Glomerular endothelial cell (primary cell): ENCODE data around the gene PRUNE1. TPM values are rescaled to one million over a fixed set of nuclear protein-coding genes. Genes with fewer than 3 reads are reported as not detected.

Experiments
- DNase-seq: peaks from one replicate; pipeline ENCODE4 v3.0.0-alpha.2; 2011; ENCODE audit warnings: low read depth, low spot score; ENCODE audit errors: extremely low read depth
- total RNA-seq: library from RNA; depleted of rRNA; stranded (reverse); fragments of >200 nt; gene quantifications from 2 replicates; pipeline ENCODE4 v1.2.3, GENCODE V29; 2015

Gene PRUNE1
- total RNA-seq, 1 donor from 2014 or later, result 6.1 TPM

DNA sequence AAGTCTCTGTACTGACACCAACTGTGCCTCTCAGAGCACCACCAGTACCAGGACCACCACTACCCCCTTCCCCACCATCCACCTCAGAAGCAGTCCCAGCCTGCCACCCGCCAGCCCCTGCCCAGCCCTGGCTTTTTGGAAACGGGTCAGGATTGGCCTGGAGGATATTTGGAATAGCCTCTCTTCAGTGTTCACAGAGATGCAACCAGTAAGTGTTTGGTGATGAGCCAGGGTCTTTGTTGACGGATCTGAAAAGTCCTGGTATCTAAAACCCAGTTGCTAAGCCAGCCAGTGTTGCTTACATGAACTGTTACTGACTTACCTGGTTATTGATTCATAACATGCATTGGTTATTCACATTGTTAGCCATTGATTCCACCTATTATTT, 40.4 kb downstream of the PRUNE1 start:
- DNase-seq, result no peak

- DNase-seq, result no peak
Observed at GRCh38 chr1:151049458-151049857, 41.2 kb downstream of the PRUNE1 start.

DNA sequence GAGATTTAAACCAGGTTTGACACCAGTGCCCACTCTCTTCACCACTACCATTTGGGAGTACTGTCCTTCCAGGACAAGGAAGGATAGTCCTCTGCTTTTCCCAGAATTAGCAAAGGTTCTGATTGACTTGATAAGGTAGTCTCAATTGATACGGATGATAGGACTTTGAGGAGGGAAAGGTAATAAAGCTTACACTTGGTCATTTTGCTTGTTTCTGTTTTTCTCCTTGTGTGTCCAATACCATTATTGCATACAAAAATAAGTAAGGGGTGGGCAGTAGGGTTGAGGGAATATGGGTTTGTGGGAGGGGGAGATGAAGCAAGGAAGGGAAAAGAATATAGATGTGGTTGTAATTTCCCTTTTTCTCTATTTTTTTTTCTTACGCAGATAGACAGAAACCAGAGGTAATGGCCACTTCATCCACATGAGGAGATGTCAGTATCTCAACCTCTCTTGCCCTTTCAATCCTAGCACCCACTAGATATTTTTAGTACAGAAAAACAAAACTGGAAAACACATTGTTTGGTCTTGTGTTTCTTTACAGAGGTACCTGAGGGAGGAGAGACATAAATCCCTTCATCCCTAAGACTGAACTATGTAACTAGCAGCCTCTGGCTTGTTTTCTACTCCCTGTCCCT, 41.9 kb downstream of the PRUNE1 start:
- DNase-seq, result no peak

DNA sequence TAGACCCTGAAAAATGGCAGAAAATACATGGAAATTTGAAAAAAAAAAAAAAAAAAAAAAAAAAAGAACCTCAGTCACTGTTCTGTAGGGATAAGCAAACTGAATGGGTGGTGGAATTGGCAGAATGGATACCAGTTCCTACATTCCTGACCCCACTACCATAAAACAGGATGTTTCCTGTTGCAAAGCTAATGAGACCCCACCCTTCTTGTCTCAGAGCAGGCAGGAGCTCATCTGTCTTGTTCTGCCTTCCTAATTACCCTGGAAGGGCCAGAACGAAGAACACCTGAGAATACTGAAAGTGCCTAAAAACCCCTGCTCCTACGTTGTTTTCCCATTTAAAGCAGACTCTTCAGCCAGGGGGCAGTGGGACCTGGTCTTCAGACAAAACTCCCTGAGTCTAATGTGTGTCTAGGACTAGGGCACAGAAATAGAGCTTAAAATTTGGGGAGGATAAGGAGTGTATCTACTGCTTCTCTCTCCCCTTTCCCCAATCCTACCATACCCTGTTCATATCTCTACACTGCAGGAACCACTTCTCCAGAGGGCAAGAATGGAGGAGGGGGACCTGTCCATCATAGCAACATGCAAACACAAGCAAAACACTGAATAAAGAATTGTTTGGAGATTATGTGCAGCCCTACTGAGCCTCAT, 43.2 kb downstream of the PRUNE1 start:
- no peak for DNase-seq

DNA sequence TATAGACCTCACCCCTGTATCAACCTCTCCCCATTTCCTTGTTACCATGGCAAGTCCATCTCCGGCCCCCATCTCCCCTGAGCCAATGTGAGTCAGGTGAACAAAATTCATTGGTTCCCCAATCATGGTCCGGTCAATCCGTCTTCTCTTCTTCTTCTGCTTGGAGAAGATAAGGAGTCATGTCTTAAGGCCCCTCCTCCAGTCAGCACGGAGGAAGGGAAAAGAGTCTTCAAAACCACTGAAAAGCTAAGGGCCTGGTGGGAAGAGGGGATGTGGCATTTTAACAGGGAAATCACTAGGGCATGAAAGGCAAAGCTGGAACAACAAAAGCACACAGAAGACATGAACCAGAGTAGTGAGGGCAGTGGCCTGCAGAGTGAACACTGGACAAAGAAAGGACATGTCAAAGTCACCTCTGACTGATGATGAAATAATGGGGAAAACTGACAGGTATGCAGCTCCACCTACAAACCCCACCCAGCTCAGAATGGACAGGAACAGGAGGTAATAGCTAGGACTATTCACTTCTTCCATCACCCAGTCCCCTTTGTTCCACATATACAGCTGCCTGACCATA, 46.8 kb downstream of the PRUNE1 start:
- DNase-seq, result no peak

- no peak for DNase-seq
Observed at GRCh38 chr1:151055581-151055980, 47.3 kb downstream of the PRUNE1 start.

DNA sequence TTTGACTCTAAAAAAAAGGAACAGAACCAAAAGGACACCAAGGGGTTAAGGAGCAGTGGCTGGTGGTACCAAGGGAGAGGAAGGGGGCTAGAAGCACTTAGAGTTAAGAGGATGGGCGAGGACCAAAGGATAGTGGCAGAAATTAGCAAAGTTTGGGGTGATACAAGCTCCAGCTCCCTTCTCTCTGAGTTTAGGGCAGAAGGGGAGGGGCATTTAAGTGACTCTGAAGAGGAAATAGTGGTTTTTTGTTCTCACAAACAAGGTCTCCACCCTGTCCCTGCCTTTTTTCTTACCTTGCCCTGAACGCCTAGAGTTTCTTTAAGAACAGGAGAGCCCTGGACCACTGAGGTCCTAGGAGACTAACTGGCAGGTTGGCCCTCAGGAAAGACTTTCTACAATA, 47.9 kb downstream of the PRUNE1 start:
- no peak for DNase-seq

DNA sequence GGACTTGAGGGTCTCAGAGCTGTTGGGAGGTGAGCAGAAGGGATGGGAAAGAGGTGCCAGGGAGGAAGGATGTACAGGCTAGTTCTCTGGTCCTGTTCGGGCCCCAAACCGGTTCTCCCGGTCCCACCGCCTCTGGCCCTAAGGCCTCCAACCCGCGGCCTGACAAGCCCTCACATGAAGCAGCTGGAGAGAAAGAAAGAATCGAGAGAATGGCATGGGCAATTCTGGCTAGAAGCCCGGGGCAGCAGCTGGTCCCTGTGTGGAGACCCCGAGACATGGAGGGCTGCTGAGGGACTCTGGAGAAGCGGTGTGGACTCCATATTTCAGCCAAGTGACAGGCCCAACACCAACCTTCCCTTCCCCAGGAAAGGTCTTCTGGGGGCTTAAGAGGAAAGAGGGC, 50.4 kb downstream of the PRUNE1 start:
- no peak for DNase-seq

- DNase-seq, result no peak
Observed at GRCh38 chr1:151059109-151060006, 51.1 kb downstream of the PRUNE1 start, which contains the start of gene CDC42SE1. Gene CDC42SE1 (minus strand): TSS chr1:151059622. CDS start chr1:151055730, 3,892 bp downstream.

- DNase-seq, result no peak
Observed at GRCh38 chr1:151060007-151060656, 51.9 kb downstream of the PRUNE1 start, which contains the start of gene MLLT11. Gene MLLT11 (plus strand): TSS chr1:151060397. CDS start chr1:151067225, 6,828 bp downstream.

DNA sequence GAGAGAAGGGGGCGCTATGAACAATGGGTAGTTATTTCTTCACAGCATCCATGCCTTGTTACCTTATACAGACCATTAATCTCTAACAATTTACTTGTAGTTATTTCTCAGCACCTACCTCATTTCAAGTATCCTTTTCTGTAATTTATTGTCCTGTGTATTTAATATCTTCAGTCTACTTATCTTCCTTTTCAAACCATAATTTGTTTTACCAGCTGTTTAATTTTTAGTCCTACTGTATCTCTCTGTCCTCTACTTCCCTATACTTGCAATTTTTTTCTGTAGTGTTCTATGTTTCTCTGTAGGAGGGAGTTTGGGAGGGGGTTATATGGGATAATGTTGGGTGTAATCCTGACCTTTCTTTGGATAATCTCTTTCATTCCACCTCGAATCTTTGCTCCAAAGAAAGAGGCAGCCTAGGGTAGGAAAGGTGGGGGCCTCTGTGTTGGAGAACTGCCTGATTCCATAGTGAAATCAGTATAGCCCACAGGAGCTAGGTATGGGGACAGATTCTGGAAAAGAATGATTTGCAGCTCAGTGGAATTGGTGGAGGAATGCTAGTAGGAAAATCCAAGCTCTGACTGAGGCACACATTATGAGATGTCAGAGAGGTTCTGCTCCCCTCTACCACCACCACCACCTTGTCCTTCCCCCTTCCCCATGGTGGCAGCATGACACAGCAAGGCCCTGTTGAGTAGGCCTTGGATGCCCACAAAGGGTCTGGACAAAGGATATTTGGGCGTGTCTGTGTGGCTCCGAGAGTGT, 52.6 kb downstream of the PRUNE1 start:
- DNase-seq, result no peak

DNA sequence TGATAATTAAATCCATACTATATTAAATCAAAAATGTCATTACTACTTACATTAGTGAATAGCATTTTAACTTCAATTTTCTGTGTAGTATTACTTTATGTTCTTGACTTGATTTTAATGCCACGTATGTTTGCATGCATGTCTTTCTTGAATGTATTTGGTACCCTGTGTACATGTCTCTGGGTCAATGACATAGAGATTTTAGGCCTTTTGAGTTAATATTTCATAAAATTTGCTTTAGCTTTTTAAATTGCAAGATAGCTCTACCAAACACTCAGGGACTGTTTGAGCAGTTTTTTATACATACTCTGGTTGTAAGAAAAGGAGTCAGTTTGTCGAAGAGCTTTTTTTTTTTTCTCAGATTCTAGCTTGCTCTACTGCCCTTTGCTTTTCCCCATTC, 53.5 kb downstream of the PRUNE1 start:
- no peak for DNase-seq

GRCh38 chr1:151062741-151063371, 54.6 kb downstream of the PRUNE1 start:
- DNase-seq, result no peak

DNA sequence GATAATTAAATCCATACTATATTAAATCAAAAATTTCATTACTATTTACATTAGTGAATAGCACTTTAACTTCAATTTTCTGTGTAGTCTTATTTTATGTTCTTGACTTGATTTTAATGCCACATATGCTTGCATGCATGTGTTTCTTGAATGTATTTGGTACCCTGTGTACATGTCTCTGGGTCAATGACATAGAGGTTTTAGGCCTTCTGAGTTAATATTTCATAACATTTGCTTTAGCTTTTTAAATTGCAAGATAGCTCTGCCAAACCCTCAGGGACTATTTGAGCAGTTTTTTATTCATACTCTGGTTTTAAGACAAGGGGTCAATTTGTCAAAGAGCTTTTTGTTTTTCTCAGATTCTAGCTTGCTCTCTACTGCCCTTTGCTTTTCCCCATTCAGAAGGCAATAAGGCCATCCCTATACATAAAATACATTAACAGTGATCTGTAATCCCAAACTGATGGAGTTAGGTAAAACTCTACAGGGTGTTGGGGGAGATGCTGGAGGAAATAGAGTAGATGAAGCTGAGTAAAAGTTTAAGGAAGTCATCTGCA, 56.9 kb downstream of the PRUNE1 start:
- no peak for DNase-seq

DNA sequence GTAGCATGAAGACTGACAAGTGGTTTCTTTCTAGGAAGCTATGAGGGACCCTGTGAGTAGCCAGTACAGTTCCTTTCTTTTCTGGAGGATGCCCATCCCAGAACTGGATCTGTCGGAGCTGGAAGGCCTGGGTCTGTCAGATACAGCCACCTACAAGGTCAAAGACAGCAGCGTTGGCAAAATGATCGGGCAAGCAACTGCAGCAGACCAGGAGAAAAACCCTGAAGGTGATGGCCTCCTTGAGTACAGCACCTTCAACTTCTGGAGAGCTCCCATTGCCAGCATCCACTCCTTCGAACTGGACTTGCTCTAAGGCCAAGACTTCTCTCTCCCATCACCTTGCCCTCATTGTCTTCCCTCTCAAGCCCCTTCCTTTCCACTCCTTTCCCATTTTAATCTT, 58.9 kb downstream of the PRUNE1 start:
- no peak for DNase-seq

GRCh38 chr1:151069103-151069486, 60.8 kb downstream of the PRUNE1 start:
- no peak for DNase-seq

DNA sequence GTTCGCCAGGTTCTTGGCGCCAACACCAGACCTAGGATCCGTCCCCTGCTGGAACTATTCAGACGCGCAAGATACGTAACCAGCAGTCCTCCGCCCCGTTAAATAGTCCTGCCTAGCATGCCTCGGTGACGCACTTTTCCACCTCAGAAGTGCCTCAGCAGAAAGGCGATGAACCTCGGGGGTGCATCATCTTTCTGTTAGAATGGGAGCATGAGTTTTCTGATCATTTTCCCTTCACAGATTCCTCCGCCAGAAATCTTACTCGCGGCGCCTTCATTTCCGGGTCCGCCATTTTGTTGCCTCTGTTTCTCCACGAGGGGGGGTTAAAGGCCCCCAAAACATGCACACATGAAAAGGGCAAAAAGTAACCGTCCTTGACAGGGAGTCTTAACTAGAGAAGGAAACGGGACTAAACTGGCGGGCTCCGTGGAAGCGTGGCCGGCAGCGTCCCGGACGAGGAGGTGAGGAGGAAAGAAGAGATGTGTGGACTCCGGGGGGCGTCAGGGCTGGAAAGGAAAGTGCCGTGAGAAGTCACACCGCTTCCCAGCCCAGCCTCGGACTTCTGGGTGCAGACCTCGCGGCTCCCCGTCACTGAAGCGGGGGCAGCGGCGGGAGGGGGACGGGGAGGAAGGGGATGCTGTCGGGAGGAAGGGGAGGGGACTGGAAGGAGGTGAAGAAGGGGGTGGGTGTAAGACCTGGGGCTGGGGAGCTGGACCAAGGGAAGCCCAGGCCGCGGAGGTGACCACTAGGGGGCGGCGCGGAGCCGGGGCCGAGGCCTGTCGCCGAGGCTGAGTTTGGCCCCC, 62.4 kb downstream of the PRUNE1 start, which contains the start of gene GABPB2:
Gene GABPB2, plus strand, starts transcription at position 288 of the 803 bp plus-strand sequence. CDS start 17,429 bp downstream, outside the sequence.
- peak; percentile 92 for DNase-seq

DNA sequence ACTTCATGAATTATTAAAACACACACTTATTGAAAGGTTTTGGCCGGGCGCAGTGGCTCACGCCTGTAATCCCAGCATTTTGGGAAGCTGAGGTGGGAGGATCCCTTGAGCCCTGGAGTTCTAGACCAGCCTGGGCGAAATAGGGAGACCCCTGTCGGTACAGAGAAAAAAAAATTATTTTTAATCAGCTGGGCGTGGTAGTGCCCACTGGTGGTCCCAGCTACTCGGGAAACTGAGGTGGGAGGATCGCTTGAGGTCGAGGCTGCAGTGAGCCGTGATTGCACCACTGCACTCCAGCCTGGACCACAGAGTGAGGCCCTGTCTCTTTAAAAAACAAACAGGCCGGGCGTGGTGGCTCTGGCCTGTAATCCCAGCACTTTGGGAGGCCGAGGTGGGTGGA, 64.0 kb downstream of the PRUNE1 start:
- DNase-seq, result no peak
